ENCODE data around the gene LTB.

LTB gene

DNA sequence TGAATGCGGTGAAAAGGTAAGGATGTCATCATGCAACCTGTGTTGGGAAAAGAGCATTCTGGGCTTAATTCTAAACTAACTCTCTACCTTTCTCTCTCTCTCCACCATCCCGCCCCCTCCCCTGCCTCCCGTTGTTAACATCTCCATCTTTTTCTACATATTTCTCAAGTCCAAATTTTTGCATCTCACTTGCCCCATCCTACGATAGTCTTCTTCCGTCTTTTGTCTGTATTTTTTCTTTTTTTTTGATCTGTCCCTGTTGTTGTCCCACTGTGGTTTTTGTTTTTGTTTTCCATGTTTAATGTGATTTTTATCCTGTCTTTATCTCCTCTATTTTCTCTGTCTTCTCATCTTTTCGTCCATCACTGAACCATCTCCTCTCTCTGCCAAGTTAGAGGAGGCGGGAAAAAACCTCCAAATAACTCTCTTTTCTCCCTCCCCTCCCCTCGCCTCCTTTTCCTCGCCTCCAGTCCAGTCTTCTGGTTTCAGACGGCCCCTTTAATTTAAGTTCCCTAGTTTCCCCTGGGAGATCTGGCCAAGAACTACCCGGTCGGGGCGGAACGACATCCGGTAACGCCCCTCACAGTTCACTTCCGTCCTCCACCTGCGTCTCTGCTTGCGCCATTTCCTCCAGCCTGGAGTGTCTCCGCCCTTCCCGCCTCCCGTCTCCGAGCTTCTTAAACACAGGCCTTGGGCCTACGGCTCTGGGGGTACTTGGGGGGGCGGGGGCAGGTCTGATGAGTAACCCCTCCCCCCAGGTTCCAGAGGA is 35.1 kb downstream of the LTB start, which contains the start of gene NFKBIL1:
NFKBIL1 (plus strand) TSS at position 651 of the 769 bp plus-strand sequence; CDS start at position 738, 87 bp downstream.
- DNase-seq = peak; percentile 97

DNA sequence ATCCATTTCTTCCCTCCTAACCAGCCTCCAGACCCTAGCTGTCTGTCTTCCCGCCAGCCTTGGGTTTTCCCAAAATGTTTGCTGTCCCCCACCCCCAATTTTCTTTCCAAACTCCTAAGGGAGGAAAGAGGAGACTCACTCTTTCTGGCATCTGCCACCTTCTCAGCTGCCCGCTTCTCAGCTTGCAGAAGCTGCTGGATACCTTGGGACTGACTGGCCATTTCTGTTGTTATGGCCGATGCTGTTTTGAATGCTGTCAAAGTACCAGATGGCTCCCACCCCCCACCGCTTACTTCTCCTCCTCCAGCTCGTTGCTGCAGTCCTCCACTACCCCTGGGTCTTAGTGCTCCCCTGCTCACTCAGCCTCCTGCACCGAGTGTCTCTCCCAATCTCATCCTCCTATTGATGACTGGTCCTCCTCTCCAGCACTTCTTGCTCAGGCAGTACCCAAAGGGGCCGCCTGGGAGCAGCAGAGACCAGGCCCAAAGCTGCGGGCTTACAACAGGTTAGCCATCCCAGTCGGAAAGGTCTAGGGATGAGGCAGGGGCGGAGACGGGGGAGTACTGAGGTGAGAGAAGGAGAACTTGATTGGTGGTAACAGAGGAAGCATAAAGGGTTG is 35.8 kb downstream of the LTB start, which contains the start of gene ATP6V1G2:
ATP6V1G2 (minus strand) TSS at position 270 of the 619 bp plus-strand sequence; CDS start at position 221, 49 bp downstream.
- peak; percentile 45 for DNase-seq

DNA sequence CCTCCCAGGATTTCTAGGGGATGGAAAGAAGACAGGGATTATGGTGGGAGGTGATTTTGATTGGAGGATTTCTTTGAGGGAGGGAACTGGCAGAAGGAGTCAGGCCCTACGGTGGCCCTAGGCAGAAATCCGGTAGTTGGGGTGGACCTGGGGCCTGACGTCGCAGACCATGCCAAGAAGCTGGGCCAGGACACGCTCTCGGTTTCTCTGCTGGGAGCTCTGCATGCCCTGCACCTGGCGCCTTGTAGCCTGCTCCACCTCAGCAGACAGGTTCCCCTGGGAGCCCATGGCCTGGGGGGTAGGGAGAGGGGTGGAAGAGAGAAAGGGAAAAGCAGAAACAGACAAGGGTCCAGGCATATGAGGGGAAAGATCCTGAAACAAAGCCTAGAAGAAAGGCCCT is 36.9 kb downstream of the LTB start:
- no peak for DNase-seq

DNA sequence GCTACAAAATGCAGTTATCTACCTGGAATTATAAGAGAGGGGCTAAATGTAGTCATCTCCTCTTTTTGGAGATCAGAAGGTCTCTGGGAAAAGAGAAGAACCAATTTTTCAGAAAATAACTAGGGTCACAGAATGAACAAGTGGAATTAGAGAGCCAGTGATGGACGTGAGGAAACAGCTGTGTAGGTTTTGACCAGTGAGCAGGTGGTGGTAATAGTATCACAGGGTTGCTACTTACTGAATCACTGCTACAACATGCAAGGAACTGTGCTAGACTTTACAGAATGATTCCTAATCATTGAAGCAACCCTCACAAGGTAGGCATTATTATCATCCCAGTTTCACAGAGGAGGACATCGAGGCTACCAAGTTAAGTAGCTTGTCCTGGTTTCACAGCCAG is 37.5 kb downstream of the LTB start:
- DNase-seq = no peak

DNA sequence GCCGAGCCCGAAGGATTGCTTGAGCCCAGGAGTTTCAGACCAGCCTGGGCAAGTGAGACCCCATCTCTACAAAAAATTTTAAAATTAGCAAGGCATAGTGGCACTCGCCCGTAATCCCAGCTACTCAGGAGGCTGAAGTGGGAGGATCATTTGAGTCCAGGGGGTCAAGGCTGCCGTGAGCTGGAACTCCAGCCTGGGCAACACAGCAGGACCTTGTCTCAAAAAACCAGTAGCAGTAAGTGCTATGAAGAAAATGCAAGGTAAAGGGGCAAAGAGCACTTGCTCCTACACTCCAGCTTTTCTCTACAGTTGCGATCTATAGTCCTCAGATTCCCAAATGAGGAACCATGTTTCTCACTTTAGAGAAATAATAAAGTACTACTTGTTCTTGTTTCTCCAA is 38.6 kb downstream of the LTB start:
- no peak for DNase-seq

DNA sequence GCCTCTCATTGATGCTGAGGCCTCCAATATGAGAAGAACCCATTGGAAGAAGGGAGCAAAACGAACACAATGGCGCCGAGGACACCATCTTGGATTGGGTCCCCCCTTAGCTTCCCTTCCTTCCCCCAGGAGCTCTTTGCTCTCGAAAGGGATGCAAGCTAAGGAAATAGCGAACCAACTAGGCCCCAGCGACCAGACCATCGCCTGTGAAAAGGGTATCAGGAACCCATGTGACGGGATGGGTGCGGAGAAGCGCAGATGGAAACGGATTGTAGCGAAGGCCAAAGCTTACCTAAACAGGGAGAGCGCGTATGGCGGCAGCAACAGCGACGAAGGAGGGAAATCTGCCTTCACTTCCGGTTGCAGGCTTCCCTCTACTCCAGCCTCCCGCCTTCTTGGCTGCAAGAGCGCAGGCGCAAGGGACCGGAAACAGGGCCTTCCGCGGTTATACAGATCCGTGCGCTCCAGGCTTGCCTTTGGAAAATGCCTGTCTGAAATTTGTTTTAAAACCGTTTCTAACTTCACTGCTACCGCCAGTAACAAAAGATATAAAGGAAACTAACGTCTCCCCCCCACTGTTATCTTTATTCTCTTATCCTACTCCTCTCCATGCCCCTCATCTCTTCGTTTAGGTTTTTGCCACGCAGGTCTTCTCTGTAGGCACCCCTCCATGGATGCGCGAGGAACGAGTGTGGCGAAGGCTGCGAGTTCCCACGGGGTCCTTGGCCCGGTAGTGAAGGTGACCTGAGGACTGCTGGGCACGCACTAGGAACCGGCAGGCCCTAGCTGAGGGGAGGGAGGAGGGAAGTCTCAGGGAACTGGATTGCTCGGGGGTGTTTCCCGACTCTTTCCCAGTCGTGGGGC is 40.3 kb downstream of the LTB start, which contains the start of gene DDX39B:
DDX39B (minus strand) TSS at position 346 of the 864 bp plus-strand sequence. CDS start 1,471 bp downstream, outside the sequence.
- peak; percentile 91 for DNase-seq

DNA sequence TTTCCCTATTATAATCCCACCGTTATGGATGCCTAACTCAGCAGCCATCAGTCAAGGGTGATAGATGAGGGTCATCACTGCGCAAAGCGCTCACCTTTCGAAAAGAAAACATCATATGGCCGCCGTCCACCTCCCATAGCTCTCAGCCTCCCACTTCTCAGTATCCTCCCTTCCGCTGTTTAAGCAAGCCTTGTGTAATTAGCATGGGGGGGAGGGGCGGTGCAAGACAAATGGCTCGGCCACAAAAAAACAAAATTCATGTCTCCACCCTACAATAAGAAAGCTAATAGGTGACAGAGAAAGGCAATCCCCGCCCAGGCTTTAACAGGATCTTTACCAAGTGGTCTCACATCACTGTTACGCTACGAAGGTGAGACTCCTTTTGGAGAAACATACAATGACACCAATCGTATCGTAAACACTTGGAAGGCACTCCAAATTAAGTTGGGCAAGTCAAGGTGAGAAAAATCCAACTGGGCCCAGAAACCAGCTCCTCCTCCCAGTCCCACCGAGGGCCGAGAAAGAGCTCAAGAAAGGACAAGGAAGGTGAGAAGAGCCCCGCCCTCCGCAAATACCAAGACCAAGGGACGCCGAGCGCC is 41.1 kb downstream of the LTB start:
- peak; percentile 30 for DNase-seq

DNA sequence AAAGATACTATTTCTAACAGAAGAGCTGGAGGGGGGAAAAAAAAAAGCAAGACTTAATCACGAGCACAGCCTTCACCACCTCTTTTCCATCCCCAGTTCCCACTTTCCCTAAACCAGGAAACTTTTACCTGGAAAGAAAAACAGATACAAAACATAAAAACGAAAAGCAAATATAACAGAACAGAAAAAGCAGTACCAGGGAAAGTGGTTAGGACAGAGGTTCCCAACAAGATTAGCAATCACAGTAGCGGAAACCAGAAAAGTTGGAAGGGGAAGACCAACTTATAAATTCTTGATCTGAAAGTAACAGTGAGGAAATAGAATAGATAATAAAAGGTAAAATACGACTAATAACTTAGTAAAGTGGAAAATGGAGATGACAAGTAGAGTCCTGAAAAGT is 41.6 kb downstream of the LTB start:
- no peak for DNase-seq

DNA sequence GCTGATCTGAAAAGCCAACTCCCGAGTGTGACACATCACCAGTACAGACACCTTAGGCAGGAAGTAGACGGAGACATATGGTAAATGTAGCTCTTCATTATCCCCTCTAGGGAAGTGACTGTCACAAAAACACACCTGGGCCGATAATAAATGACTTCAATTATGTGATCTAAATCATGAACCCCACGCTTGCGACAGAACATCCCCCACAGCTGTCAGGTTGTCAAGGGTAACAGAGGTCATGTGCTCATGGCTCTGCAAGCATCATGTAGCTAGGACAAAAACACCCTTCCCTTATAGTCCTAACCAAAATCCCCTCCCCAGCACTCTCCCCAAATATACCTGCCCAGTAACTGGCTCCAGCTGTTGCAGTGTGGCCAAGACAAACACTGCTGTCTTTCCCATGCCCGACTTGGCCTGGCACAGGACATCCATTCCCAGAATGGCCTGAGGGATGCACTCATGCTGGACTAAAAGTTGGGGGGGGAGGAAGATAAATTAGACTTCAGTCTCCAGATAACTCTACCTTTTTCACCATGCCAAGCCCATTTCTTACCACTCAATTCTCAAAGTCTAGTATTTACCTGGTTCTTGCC is 43.3 kb downstream of the LTB start:
- no peak for DNase-seq

DNA sequence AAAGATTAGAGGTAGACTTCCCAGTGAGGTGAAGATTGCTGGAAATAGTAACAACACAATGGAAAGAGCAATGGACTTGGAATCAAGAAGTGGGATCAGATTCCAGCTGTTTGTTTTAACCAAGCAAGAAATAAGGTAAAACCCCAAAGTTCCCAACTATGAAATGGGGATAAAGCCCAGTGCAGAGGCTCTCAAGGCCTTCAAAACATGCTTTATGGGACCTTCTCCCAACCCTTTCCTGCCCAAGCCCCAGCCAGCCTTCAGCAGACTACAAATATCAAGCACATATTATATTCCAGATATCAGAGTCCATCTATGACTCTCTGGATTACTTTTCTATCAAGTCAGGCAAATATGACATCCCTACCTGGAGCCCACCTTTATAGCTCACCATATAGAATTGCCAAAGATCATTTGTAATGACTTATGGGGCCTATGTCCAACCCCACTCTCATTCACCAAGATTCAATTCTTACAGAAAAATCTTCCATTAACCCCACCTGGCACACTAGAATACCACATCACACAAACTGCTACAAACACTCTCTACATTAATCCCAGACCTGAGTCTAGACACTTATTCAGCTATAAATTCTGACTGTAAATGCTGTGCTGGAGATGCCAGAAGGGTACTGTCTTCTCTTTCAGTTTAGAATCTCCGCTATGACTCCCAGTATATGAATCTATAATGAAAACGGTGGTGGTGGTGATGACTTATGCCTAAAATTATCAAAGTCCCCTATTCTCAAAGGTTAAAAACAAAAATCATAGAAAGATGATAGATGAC is 46.5 kb downstream of the LTB start:
- no peak for DNase-seq

DNA sequence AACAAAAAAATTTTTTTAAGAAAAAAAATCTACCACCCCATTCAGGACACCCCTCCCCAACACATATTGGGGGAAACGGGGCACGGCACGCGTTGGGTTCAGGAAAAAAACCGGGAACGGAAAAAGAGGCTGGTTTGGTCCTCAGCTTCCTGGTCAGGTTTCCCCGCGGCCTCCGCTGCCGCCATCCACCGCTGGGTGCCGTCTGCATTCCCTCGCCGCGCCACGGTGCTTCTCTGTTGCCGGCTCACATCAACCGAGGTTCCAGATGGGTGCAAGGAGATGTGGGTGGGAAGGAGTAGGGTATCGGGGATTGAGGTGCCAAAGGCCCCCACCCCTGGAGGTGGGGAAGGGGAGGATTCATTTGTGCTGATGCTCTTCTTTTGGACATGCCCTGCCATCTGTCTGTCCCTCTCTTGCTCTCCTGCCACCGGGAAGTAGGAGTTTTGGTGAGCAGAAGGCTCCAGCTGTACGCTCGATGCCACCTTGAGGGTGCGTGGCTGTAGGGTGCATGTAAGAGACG is 47.6 kb downstream of the LTB start:
- no peak for DNase-seq

DNA sequence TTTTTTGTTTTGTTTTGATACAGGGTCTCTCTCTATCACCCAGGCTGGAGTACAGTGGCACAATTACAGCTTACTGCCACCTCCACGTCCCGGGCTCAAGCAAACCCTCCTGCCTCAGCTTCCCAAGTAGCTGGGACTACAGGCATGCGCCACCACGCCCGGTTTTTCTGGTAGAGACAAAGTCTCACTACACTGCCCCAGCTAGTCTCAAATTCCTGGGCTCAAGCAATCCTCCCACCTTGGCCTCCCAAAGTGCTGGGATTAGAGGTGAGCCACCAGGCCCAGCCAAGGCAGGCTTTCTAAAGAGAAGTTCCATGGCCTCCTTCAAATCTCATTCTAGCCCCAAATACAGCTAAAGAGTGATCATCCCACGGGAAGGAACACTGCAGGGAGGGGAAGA is 48.2 kb downstream of the LTB start:
- DNase-seq = no peak

DNA sequence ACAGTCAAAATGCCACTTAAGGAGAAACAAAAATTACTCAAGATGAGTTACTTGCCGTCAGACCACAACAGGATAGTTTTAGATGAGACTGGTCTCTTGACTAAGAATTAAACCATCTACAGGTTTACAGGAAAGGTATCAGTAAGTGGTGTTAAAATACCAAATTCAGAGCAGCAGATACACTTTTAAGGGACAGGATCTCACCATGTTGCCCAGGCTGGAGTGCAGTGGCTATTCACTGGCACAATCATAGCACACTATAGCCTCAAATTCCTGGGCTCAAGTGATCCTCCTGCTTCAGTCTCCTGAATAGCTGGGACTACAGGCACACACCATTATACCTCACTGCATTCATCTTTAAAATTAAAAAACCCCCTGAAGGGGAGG is 48.8 kb downstream of the LTB start:
- no peak for DNase-seq

DNA sequence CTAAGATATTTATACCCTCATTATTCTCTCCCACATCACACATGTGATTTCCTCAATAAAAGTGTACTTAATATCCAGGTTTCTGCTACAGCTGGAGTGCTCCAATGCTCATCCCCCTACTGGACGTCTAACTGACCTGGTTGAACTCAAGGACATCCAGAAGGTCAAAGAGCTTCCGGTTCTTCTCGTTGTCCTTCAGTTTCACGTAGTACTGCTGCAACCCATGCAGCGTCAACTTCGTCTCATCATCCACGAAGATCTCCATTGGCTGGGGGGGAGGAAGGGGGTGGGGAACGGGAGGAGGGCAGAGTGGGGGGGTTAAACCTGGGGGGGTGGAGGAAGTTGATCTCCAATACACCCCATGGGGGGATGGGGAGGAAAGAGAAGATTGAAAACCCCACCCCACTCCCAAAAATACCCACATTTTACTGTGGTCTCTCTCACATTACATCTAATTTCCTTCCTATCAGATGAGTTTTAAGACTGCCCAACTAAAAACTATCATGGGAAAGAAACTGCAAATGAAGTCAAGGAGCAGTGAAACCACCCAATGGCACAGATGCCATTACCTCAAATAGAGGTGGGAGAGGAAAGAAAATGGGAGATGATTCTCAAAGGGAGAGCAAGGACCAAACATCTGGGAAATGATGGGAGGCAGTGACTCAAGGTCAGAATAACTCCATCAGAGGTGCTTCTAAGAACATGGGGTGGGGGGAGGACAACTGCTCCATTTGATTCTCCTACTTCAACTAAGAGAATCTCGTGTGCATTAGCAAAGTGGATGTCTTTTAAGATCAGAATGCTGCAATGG is 49.4 kb downstream of the LTB start:
- DNase-seq = no peak

DNA sequence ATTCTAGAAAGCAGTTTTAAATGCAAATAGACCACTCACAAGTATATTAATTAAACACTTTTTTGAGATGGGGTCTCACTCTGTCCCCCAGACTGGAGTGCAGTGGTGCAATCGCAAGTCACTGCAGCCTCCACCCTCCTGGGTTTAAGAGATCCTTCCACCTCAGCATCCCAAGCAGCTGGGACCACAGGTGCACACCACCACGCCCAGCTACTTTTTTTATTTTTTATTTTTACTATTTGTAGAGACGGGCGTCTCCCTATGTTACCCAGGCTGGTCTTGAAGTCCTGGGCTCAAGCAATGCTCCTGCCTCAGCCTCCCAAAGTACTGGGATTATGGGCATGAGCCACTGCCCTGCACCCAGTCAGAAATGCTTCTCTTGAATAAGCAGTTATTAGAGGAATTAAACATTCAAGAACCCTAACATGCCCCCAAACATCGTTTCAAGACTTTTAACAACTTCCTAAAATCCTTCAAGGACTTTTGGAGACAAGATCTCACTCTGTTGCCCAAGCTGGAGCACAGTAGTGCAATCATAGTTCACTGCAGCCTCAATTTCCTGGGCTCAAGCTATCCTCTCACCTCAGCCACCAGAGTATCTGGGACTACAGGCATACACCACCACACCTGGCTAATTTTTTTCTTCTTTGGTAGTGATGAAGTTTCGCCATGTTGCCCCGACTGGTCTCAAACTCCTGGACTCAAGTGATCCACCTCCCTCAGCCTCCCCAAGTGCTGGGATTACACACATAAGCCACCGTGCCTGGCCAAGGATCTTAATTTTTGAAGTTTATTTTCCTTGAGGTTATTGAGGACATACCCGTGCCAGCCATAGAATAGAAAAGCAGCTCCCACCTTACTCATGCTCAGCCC is 50.2 kb downstream of the LTB start:
- no peak for DNase-seq

DNA sequence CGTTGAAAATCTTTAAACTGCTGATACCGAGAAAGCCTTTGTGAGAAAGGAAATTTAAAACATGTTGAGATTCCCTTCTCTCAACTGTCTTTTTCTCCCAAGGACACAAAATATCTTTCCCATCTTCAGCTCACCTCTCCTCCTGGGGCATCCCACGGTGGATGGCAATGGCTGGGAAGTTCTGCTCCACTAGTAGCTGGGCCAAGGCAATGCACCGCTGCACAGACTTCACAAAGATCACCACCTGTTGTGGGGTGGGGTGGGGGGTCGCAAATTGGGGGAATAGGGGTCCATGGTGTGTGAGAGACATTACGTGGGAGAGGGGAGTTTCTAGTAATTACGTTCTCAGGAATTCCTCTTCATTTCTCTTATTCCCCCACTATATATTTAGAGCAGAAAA is 51.1 kb downstream of the LTB start:
- no peak for DNase-seq

DNA sequence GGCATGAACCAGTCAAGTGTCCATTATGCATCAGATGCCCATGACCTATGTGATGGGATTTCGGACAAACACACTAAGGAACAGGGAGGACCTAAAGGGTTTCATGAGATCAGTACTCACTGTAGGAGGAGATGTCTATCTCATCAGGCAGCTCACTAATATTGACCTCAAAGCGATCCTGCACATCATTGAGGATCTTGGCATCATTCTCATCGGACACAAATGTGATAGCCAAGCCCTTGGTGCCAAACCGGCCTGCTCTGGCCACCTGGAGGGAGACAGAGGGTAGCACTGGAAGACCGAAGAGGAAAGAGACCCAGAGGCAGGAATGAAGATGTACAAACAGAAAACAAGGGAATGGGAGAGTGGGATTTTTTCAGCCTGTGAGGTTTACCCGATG is 51.6 kb downstream of the LTB start:
- DNase-seq = no peak
